Activated T-cell treated with anti-CD3 and anti-CD28 coated beads, Interleukin-2, amount 50 U/mL, for 4 hours (primary cell): ENCODE measurements around the gene SLC25A15. TPM values are rescaled to one million over a fixed set of nuclear protein-coding genes. Genes with fewer than 3 reads are reported as not detected.

Experiments
- ATAC-seq, 2 donors: fragments of 200-7000 bp; cut with Tn5 transposase; one replicate each; pipeline ENCODE4 v1.10.0; 2021
- DNase-seq: peaks from one replicate; pipeline ENCODE4 v3.0.0-alpha.2; 2020
- H3K27me3 Mint-ChIP-seq: one replicate; pipeline ENCODE4 v1.8.0; 2021; ENCODE audit warnings: low read depth, mixed read lengths
- H3K36me3 Mint-ChIP-seq: one replicate; pipeline ENCODE4 v1.8.0; 2022; ENCODE audit warnings: mixed read lengths; ENCODE audit not compliant: insufficient read depth
- H3K4me1 Mint-ChIP-seq: one replicate; pipeline ENCODE4 v1.8.0; 2021; ENCODE audit warnings: low read depth, mixed read lengths
- H3K4me3 Mint-ChIP-seq: one replicate; pipeline ENCODE4 v1.8.0; 2021; ENCODE audit warnings: mild to moderate bottlenecking, moderate library complexity, mixed read lengths
- H3K9me3 Mint-ChIP-seq: one replicate; pipeline ENCODE4 v1.8.0; 2021; ENCODE audit warnings: mixed read lengths
- total RNA-seq, 3 donors: library from RNA; stranded (reverse); gene quantifications; one replicate each; pipeline ENCODE4 v1.2.1, GENCODE V29; 2021

Gene SLC25A15
- total RNA-seq, 3 donors from 2014 or later, result 19.8 to 25.2 (median 24.6) TPM

GRCh38 chr13:40792284-40793051, 3.1 kb downstream of the SLC25A15 start:
- peaks cover 15% of the 10 kb centered on the region for H3K4me1 Mint-ChIP-seq
- H3K27me3 Mint-ChIP-seq, result no peaks in the 10 kb centered on the region
- no peak for ATAC-seq
- H3K36me3 Mint-ChIP-seq, result peaks cover 1% of the 10 kb centered on the region
- DNase-seq, result no peak
- H3K9me3 Mint-ChIP-seq, result no peaks in the 10 kb centered on the region
- H3K4me3 Mint-ChIP-seq, result no peak overlapping the region

GRCh38 chr13:40793339-40793738, 3.9 kb downstream of the SLC25A15 start:
- H3K36me3 Mint-ChIP-seq, result peaks cover 1% of the 10 kb centered on the region
- H3K27me3 Mint-ChIP-seq, result no peaks in the 10 kb centered on the region
- H3K4me3 Mint-ChIP-seq, result no peak overlapping the region
- H3K4me1 Mint-ChIP-seq, result peaks cover 16% of the 10 kb centered on the region
- DNase-seq (no peak), ATAC-seq (no peak)
- H3K9me3 Mint-ChIP-seq, result no peaks in the 10 kb centered on the region

GRCh38 chr13:40794414-40795368, 5.3 kb downstream of the SLC25A15 start:
- no peaks in the 10 kb centered on the region for H3K27me3 Mint-ChIP-seq
- no peak for DNase-seq
- H3K36me3 Mint-ChIP-seq, result peaks cover 9% of the 10 kb centered on the region
- H3K4me1 Mint-ChIP-seq, result peaks cover 22% of the 10 kb centered on the region
- H3K9me3 Mint-ChIP-seq, result no peaks in the 10 kb centered on the region
- no peak for ATAC-seq
- H3K4me3 Mint-ChIP-seq, result no peak overlapping the region

GRCh38 chr13:40796649-40797048, 7.2 kb downstream of the SLC25A15 start:
- Mint-ChIP-seq H3K27me3 (no peaks in the 10 kb centered on the region), H3K36me3 (peaks cover 18% of the 10 kb centered on the region), H3K4me3 (no peak overlapping the region), H3K4me1 (peaks cover 19% of the 10 kb centered on the region), H3K9me3 (no peaks in the 10 kb centered on the region)
- DNase-seq (no peak), ATAC-seq (no peak)

- no peaks in the 10 kb centered on the region for H3K27me3 Mint-ChIP-seq
Measured at GRCh38 chr13:40798380-40798779, 9.0 kb downstream of the SLC25A15 start.

GRCh38 chr13:40799508-40799907, 10.1 kb downstream of the SLC25A15 start:
- Mint-ChIP-seq H3K4me3 (no peak overlapping the region), H3K27me3 (no peaks in the 10 kb centered on the region), H3K36me3 (peaks cover 24% of the 10 kb centered on the region), H3K4me1 (peaks cover 13% of the 10 kb centered on the region), H3K9me3 (no peaks in the 10 kb centered on the region)
- ATAC-seq, result no peak
- DNase-seq, result no peak

More at GRCh38 chr13:40798380-40798779, 9.0 kb downstream of the SLC25A15 start:
- peaks cover 13% of the 10 kb centered on the region for H3K4me1 Mint-ChIP-seq
- peak overlapping the region; percentile 47 for H3K4me3 Mint-ChIP-seq
- ATAC-seq (peak; percentile 40 to 52), DNase-seq (no peak)
- peaks cover 21% of the 10 kb centered on the region for H3K36me3 Mint-ChIP-seq
- no peaks in the 10 kb centered on the region for H3K9me3 Mint-ChIP-seq

GRCh38 chr13:40800559-40800958, 11.1 kb downstream of the SLC25A15 start:
- H3K4me3 Mint-ChIP-seq, result no peak overlapping the region
- H3K27me3 Mint-ChIP-seq, result no peaks in the 10 kb centered on the region
- H3K4me1 Mint-ChIP-seq, result peaks cover 13% of the 10 kb centered on the region
- H3K9me3 Mint-ChIP-seq, result no peaks in the 10 kb centered on the region
- no peak for DNase-seq
- no peak for ATAC-seq
- peaks cover 30% of the 10 kb centered on the region for H3K36me3 Mint-ChIP-seq

GRCh38 chr13:40801255-40802217, 12.1 kb downstream of the SLC25A15 start:
- DNase-seq (no peak), ATAC-seq (no peak)
- Mint-ChIP-seq H3K4me1 (peaks cover 13% of the 10 kb centered on the region), H3K36me3 (peaks cover 34% of the 10 kb centered on the region), H3K9me3 (no peaks in the 10 kb centered on the region), H3K4me3 (no peak overlapping the region), H3K27me3 (no peaks in the 10 kb centered on the region)

GRCh38 chr13:40803316-40803715, 13.9 kb downstream of the SLC25A15 start:
- Mint-ChIP-seq H3K4me3 (no peak overlapping the region), H3K36me3 (peaks cover 46% of the 10 kb centered on the region), H3K9me3 (no peaks in the 10 kb centered on the region), H3K27me3 (no peaks in the 10 kb centered on the region), H3K4me1 (peaks cover 9% of the 10 kb centered on the region)
- no peak for ATAC-seq
- no peak for DNase-seq

GRCh38 chr13:40806241-40806640, 16.8 kb downstream of the SLC25A15 start:
- no peak for DNase-seq
- Mint-ChIP-seq H3K4me1 (no peaks in the 10 kb centered on the region), H3K27me3 (no peaks in the 10 kb centered on the region), H3K9me3 (no peaks in the 10 kb centered on the region), H3K4me3 (no peak overlapping the region), H3K36me3 (peaks cover 47% of the 10 kb centered on the region)
- no peak for ATAC-seq

- Mint-ChIP-seq H3K4me3 (no peak overlapping the region), H3K27me3 (no peaks in the 10 kb centered on the region), H3K36me3 (peaks cover 53% of the 10 kb centered on the region), H3K4me1 (no peaks in the 10 kb centered on the region), H3K9me3 (no peaks in the 10 kb centered on the region)
- DNase-seq (no peak), ATAC-seq (no peak)
Measured at GRCh38 chr13:40809471-40809870, 20.1 kb downstream of the SLC25A15 start.

- Mint-ChIP-seq H3K4me3 (no peak overlapping the region), H3K4me1 (no peaks in the 10 kb centered on the region), H3K36me3 (peaks cover 54% of the 10 kb centered on the region), H3K9me3 (peaks cover 16% of the 10 kb centered on the region), H3K27me3 (no peaks in the 10 kb centered on the region)
- ATAC-seq, result no peak
- DNase-seq, result no peak
Measured at GRCh38 chr13:40812102-40812501, 22.7 kb downstream of the SLC25A15 start.

- no peak for ATAC-seq
- no peak for DNase-seq
- Mint-ChIP-seq H3K4me1 (no peaks in the 10 kb centered on the region), H3K4me3 (no peak overlapping the region), H3K27me3 (no peaks in the 10 kb centered on the region), H3K9me3 (peaks cover 16% of the 10 kb centered on the region), H3K36me3 (peaks cover 48% of the 10 kb centered on the region)
Measured at GRCh38 chr13:40812724-40813445, 23.5 kb downstream of the SLC25A15 start.
